Vagina (tissue), 2 donors: ENCODE measurements around the gene KRTAP10-10.

Experiments used
- CTCF ChIP-seq, 3 experiments: fragments of 450-650 bp in 2 of 3; fragments of 200-600 bp in 1 of 3; sonication (generic) in 1 of 3; IDR thresholded peaks; one replicate each; pipeline ENCODE4 v1.5.1; 2017 to 2019; ENCODE audit warnings: antibody characterized with exemption in 3 of 3, mild to moderate bottlenecking in 2 of 3, moderate library complexity in 2 of 3
- POLR2A ChIP-seq, 2 donors: fragments of 450-650 bp; IDR thresholded peaks; one replicate each; pipeline ENCODE4 v1.6.1; 2017; ENCODE audit warnings: antibody characterized with exemption in 2 of 2, mild to moderate bottlenecking in 2 of 2, moderate library complexity in 2 of 2
- POLR2AphosphoS5 ChIP-seq, 2 donors: sonication (generic); formaldehyde crosslinking; IDR thresholded peaks; one replicate each; pipeline ENCODE4 v1.9.0; 2017; ENCODE audit warnings: antibody characterized with exemption in 2 of 2, mild to moderate bottlenecking in 2 of 2, low read depth in 1 of 2; ENCODE audit not compliant: insufficient read depth in 1 of 2

- TF ChIP-seq POLR2A (IDR thresholded peaks at IDR 0.05) = no peak
- no peak for TF ChIP-seq CTCF (IDR thresholded peaks at IDR 0.05)
- no peak for TF ChIP-seq POLR2AphosphoS5 (IDR thresholded peaks at IDR 0.05; ENCODE audit: insufficient read depth in 1 of 2, low read depth in 1 of 2)
These were observed 10.0 kb downstream of the KRTAP10-10 start for GRCh38 chr21:44647222-44647552.
